Measurements from ENCODE around the gene AMBRA1. TPM values are rescaled to one million over a fixed set of nuclear protein-coding genes. Genes with fewer than 3 reads are reported as not detected.

Gene AMBRA1
- total and polyA plus RNA-seq, 2 of the 8 experiments (the other 6 are each of a cell fraction or from before 2014, with no cell fraction given) = 14.2 to 37.4 TPM

GRCh38 chr11:46364791-46365190, 229.0 kb downstream of the AMBRA1 start:
- no peak for DNase-seq (ENCODE audit: low read depth in 1 of 2, low spot score in 2 of 2)
- Histone ChIP-seq H3K23me2 (ENCODE audit: low read depth, low read length) (no peaks in the 10 kb centered on the region), H2BK5ac (ENCODE audit: low read depth, low read length) (peak overlapping the region; percentile 10), H4K20me1 (replicated peaks in 1 of 2; ENCODE audit: control insufficient read depth in 1 of 2, insufficient read depth in 2 of 2, low read length in 2 of 2) (peaks cover 8 to 36% of the 10 kb centered on the region in 2 experiments), H2BK15ac (ENCODE audit: low read length) (no peak overlapping the region), H3K4ac (replicated peaks; ENCODE audit: insufficient read length, low read depth, low read length) (no peak overlapping the region), H4K91ac (replicated peaks; ENCODE audit: insufficient read length, low read length) (no peak overlapping the region), H3K79me1 (ENCODE audit: low read depth, low read length) (peaks cover 19% of the 10 kb centered on the region), H3K4me2 (ENCODE audit: insufficient read depth in 1 of 2, low read depth in 2 of 2, low read length in 2 of 2) (no peak overlapping the region), H3K27ac (ENCODE audit: low read depth, low read length) (no peak overlapping the region), H2AK5ac (ENCODE audit: low read depth, low read length) (no peak overlapping the region), H3K23ac (ENCODE audit: insufficient read length) (no peak overlapping the region), H3K9me3 (ENCODE audit: insufficient read depth in 2 of 2, low read depth in 1 of 2, low read length in 1 of 2) (no peaks in the 10 kb centered on the region), H3K56ac (replicated peaks; ENCODE audit: insufficient read length, low read depth, low read length) (no peak overlapping the region), H2BK12ac (ENCODE audit: low read depth, low read length) (no peak overlapping the region), H2AFZ (ENCODE audit: low read length) (no peak overlapping the region), H3K79me2 (ENCODE audit: control insufficient read depth in 1 of 2, insufficient read depth in 2 of 2, low read length in 2 of 2) (peaks cover 0 to 46% of the 10 kb centered on the region in 2 experiments; a peak in 2 of 4 replicates), H4K8ac (ENCODE audit: extremely low read depth, insufficient read depth, low read length) (peak overlapping the region; percentile 77; the same call in 1 of the 2 replicates), H2BK20ac (ENCODE audit: low read length) (no peak overlapping the region), H3K9ac (replicated peaks in 1 of 4; ENCODE audit: extremely low read depth in 1 of 4, low read depth in 3 of 4, low read length in 3 of 4) (no peak overlapping the region), H3K4me3 (ENCODE audit: extremely low read depth in 1 of 4, insufficient read depth in 2 of 4, low read depth in 3 of 4, low read length in 4 of 4) (no peak overlapping the region), H3K27me3 (replicated peaks in 1 of 4; ENCODE audit: control insufficient read depth in 3 of 4, extremely low read depth in 1 of 4, insufficient read depth in 3 of 4, low read length in 3 of 4) (no peaks in the 10 kb centered on the region), H3K18ac (ENCODE audit: extremely low read depth, low read length) (no peak overlapping the region), H3K4me1 (replicated peaks in 1 of 4; ENCODE audit: control insufficient read depth in 3 of 4, insufficient read depth in 4 of 4, low read length in 3 of 4) (peaks cover 0 to 26% (median 15%) of the 10 kb centered on the region in 4 experiments; a peak in 6 of 7 replicates), H2BK120ac (replicated peaks; ENCODE audit: low read depth, low read length) (no peak overlapping the region), H4K5ac (ENCODE audit: insufficient read length, low read depth, low read length) (no peak overlapping the region), H3K14ac (ENCODE audit: insufficient read length) (no peak overlapping the region), H3K36me3 (ENCODE audit: control insufficient read depth in 2 of 4, insufficient read depth in 4 of 4, low read length in 3 of 4) (peaks cover 0 to 4% (median 2%) of the 10 kb centered on the region in 4 experiments; a peak in 3 of 8 replicates)
- ChIA-PET POLR2A (ENCODE audit: partially characterized antibody) (interaction anchor here (1.0 to 7.8 kb wide), 8 partner anchors 14 to 142 kb away, joined by 3 to 69 read pairs (median 6); partner anchors contain the start of genes DGKZ and MDK), CTCF (ENCODE audit: partially characterized antibody) (interaction anchor here (1.0 to 44.5 kb wide), 9 partner anchors 13 to 116 kb away, joined by 3 to 1004 read pairs (median 10); partner anchors contain the start of gene DGKZ)
- 85% methylated on average over 3 of the region's 3 CpGs; no CpG with 5 or more reads in 1 of the 2 experiments for WGBS, 2 experiments (ENCODE audit: extremely low coverage in 1 of 2, insufficient coverage in 1 of 2, insufficient read length in 1 of 2, insufficient replicate concordance in 2 of 2, low coverage in 1 of 2, low lambda C conversion rate in 2 of 2, missing lambda C conversion rate in 1 of 2)
- FAIRE-seq = no peak
- TF ChIP-seq CTCF (IDR thresholded peaks at IDR 0.05; ENCODE audit: control extremely low read depth in 1 of 3, insufficient read depth in 1 of 3, low read depth in 1 of 3, low read length in 3 of 3) (no peak), RXRA (IDR thresholded peaks at IDR 0.05; ENCODE audit: insufficient read depth, low read depth, low read length) (no peak)

Data from H1 (cell line).